Lung microvascular endothelial cell (primary cell): ENCODE results near the gene HRAS. TPM values are rescaled to one million over a fixed set of nuclear protein-coding genes. Genes with fewer than 3 reads are reported as not detected.

Source experiments
- DNase-seq, 2 donors: peaks; one replicate each; pipeline versions ENCODE4 v3.0.0 to v3.0.0-alpha.2; 2010; ENCODE audit warnings: low read depth in 2 of 2
- total RNA-seq: library from RNA; depleted of rRNA; stranded (reverse); fragments of >200 nt; gene quantifications from 2 replicates; pipeline ENCODE4 v1.2.1, GENCODE V29; 2014

Gene HRAS
- total RNA-seq, 1 donor from 2014 or later = 45.4 TPM

GRCh38 chr11:514606-515005, 20.8 kb downstream of the HRAS start:
- DNase-seq = no peak

- DNase-seq = no peak
Measured at GRCh38 chr11:512761-513595, 22.4 kb downstream of the HRAS start.

DNA sequence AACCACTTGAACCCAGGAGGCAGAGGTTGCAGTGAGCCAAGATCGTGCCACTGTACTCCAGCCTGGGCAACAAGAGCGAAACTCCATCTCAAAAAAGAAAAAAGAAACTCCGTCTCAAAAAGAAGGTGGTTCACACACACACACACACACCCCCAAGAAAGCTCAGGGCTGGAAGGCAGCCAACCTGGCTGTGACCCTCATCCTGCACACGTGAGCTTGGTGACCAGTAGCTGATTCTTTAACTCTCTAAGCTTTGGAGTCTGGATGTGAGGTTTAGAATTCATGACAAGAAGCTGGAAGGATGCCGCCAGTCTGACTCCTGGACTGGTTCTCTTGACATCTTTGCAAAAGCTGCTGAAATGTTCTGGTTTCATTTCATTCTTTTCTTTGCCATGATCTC, 26.4 kb downstream of the HRAS start:
- DNase-seq = no peak

- DNase-seq = peak in 1 of 2 donors; percentile 30
Measured at GRCh38 chr11:507727-508515, 27.5 kb downstream of the HRAS start.

GRCh38 chr11:506995-507726, 28.2 kb downstream of the HRAS start, which contains the start of gene RNH1:
Gene RNH1, minus strand, starts transcription at chr11:507242. Its CDS starts 5,080 bp downstream, at chr11:502162.
- peak; percentile 98 for DNase-seq

DNA sequence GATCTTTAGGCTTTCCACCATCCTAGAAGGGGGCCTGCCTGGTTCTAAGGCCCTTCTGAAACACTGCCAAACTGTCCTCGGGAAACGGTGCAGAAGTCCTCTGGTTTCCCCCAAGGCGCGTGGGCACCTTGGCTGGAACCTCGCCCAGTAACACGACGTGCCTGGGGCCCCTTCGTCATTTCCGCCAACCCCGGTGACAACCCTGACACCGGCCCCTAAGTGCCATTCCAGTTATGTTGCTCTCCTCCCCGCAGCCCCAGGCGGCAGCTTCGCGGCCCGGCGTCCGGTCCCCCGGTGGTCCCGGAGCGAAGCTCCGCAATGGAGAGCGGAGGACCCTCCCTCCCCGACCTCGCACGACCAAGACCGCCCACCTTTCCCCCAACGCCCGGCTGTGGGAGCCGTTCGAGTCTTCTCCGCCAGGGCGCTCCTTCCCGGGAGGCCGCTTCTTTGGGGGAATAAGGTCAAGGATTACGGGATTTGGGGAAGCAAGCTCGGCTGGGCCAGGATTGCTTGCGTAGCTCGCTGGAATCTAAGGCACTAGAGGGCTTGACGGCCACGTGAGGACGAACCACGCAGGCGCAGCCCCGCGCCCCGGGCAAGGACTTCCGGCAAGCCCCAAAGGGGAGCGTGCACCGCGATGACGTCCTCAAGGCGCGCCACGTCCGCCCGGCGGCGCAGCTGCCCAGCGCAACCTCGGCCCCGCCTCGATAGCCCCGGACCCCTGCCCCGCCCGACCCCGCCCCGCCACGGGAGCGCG, 29.0 kb downstream of the HRAS start:
- DNase-seq = peak; percentile 99

- no peak for DNase-seq
Measured at GRCh38 chr11:504994-505344, 30.4 kb downstream of the HRAS start.

DNA sequence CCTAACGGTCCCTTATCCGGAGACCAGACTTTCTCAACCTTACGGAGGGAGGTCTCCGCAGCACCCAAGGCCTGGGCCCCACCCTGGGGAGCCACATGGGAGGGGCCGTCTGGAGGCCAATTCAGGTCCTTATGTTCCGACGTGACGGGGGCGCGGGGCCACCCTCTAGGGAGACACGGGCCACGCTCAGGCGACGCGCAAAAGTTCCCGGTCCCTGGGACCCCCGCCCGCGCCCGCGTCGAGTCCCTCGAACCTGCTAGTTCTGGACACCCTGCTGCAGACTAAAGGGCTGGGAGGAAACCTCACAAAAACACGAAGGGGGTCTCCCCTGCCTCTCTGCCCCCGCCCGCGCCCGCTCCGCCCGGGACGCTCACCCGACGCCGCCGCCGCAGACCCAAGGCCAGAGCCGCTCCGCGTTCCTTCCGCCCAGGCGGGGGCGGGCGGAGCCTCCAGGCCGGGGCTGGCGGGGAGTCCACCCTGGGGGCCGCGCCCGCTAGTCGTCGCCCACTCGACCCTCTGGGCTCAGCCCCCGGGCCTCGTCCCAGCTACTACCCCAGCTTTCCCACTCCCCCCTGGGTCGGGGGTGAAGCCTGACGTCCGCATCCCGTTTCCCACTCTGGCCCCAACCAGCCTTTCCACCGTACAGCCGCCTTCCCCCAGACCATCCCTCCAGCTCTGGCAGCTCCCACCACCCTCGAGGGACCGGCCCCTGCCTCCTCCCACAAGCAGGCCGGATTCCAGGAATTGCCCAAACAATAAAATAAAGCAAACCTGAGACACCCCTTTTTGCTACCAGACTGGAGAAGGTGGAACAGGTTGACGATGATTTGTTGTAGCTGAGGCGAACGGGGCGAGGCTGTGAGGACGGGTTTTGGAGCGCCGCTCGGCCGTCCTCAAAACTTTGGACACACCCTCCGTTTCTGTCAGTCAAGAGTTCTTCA, 31.1 kb downstream of the HRAS start:
- DNase-seq = peak; percentile 39 to 51

DNA sequence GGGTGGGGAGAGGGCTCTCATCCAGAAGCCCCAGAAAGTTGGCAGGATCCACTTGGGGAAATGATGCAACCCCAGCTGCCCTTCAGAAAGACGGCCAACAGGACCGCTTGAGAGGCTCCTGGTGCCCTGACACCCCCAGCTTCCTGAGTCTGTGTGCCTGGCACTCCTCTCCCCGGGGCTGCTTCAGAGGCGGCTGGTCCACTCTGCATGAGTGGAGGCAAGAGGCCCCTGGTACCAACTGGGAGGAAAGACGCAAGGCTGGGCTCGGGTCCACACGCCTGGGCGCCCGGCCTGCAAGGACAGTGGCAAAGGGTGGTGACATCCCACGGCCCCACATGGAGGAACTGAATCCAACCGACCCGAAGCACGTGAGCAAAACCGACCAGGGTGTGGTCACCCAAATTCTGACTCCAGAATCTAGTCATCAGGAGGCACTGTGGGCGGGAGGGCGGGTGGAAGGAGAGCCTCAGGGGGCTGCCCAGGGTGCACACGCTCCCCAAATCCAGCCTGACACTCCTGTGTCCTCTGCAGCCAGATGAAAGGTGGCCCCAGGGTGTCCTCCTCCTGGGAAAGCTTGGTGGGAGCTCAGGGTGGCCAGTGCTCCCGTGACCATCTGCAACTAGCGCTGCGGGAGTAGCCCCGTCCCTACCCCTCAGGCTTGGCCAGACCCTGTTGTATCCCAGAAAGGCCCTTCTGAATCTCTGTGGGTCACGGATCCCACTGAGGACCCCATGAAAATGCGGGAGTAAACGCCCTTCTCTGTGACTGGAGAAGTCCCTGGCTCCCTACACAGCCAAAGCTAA, 32.0 kb downstream of the HRAS start:
- DNase-seq = peak in 1 of 2 donors; percentile 35

- DNase-seq = no peak
Measured at GRCh38 chr11:502288-503178, 32.8 kb downstream of the HRAS start.

GRCh38 chr11:501683-502287, 33.6 kb downstream of the HRAS start:
- no peak for DNase-seq

DNA sequence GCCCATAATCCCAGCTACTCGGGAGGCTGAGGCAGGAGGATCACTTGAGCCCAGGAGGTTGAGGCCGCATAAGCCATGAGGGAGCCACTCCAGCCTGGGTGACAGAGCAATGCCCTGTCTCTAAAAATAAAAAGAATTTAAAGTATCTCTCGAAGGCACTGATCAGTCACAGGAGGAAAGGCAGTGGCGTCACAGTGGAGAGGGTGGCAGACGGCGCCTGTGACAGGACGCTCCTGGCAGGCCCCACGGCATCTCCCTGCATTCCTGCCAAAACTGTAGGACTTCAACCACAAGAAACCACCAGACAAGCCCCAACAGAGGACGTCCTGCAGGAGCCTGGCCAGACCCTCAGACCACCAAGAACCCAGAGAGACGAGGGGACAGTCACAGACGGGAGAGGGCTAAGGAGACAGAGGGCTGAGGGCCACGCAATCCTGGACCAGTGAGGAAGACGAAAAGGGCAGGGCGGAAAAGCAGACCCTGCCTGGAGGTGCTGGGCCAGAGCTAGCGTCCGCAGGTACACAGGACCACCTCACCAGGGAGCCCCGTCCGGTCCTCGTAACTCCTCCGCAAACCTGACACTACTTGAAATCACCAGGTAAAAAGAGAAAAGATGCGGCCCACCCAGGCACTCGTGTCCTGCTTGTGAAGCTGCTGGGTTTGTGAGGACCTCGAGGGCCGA, 34.2 kb downstream of the HRAS start:
- no peak for DNase-seq

DNA sequence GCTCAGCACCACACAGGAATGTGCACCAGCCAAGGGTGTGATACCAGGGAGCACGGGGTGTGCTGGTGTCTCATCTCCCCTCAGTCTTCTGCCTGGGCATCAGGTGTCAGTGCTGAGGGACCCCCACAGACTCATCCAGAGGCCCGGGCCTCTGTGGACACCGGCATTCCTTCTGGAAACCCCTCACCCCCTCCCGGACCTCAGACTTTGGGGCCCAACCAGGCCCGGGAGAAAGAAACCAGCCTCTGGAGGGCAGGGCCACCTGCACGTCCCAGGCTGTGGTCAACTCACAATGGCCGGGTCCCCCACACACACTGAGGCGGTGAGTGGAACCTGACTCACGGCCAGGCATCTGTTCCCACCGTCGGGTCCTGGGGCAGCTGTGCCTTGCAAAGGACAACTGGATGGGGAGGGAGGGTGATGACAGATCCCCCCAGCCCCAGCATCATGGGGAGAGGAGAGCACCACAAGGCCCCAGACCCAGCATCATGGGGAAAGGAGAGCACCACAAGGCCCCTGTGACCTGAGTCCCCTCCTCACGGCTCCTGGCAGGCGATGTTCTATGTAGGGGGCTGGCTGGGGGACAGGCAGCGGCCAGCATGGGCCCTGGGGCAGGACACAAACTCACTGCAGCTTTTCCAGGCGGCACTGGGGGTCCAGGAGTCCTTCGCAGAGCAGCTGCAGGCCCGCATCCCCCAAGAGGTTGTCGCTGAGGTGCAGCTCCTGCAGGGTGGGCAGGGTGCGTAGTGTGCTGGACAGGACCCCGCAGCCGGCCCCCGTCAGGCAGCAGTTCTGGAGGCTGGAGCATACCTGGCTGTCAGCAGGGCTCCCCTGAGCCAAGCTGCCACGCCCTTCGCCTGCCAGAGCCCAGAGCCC, 35.9 kb downstream of the HRAS start:
- no peak for DNase-seq

DNA sequence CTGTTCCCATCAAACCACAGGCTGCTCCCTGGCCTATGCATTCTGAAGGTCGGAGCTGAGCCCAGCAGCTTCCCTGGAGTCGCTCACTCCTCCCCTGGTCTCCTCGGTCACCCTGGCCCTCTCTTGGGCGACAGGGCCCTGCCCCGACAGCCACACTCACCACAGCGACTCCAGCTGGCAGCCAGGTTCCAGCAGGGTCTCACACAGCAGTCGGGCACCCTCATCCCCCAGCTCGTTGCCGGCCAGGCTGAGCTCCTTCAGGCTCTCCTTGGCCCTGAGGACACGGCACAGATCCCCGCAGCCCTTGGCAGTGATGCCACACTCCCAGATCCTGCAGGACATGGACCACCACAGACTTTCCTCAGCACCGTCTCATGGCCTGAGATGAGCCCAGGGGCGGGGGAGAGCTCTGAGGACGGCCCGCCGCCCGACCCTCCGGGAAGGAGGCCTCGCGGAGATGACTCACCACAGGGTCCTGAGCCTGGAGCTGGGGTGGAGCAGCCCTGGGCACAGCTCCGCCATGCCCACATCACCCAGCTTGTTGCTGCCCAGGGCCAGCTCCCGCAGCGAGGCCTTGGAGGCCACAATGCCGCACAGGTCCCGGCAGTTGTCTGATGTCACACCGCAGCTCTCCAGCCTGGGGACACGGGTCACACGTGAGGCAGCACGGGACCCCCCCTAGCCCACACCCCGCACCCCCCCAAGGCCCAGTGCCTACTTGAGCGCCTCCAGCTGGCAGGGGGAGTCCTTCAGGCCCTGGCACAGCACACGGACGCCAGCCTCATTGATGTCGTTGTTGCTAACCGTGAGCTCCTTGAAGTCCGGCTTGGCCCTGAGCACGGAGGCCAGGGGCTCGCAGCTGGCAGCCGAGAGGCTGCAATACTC, 36.8 kb downstream of the HRAS start:
- no peak for DNase-seq
